ENCODE data around the gene IKZF4. TPM values are rescaled to one million over a fixed set of nuclear protein-coding genes. Genes with fewer than 3 reads are reported as not detected.
"Not testable (repeated sequence)": the region's sequence is repeated elsewhere in the genome, so short reads cannot be mapped to it uniquely, and the experiment has no call there.

IKZF4 gene
- polyA plus RNA-seq, 1 donor (not counting 4 experiments of a cell fraction or from before 2014, with no cell fraction given), result 1.1 TPM

- H3K9me3 ChIP-seq (ENCODE audit: control insufficient read depth, low read depth, low read length), result no peaks in the 10 kb centered on the region
- H3K4me1 ChIP-seq (ENCODE audit: control insufficient read depth, extremely low read depth, insufficient read depth, low read length), result peaks cover 18% of the 10 kb centered on the region
- H3K79me2 ChIP-seq (ENCODE audit: control insufficient read depth, insufficient read depth, low read length), result peaks cover 22% of the 10 kb centered on the region
- DNase-seq (ENCODE audit: low read depth, low spot score), result no peak
- no peaks in the 10 kb centered on the region for H3K27me3 ChIP-seq (ENCODE audit: control insufficient read depth, extremely low read depth, insufficient read depth, low read length)
- peak overlapping the region; percentile 87 for H3K4me2 ChIP-seq (ENCODE audit: control insufficient read depth, extremely low read depth, insufficient read depth, low read depth, low read length)
- no peaks in the 10 kb centered on the region for H3K9me1 ChIP-seq (ENCODE audit: control insufficient read depth, extremely low read depth, insufficient read depth, low read length)
- dilution Hi-C loops (cut with MboI; ENCODE audit: extremely low pct_ligation_motif_present, low sequenced_read_pairs), result no loop called here
- peaks cover 8 to 22% of the 10 kb centered on the region in 2 experiments for H3K36me3 ChIP-seq (ENCODE audit: control insufficient read depth in 2 of 2, extremely low read depth in 1 of 2, insufficient read depth in 2 of 2, low read length in 2 of 2)
- peak overlapping the region; percentile 45 for H3K27ac ChIP-seq (ENCODE audit: control insufficient read depth, insufficient read depth, low read length)
- peak overlapping the region; percentile 85 for H2AFZ ChIP-seq (ENCODE audit: control insufficient read depth, low read length)
- no peak for FAIRE-seq
- H3K4me3 ChIP-seq (ENCODE audit: control insufficient read depth in 2 of 3, extremely low read depth in 1 of 3, insufficient read depth in 2 of 3, low read depth in 1 of 3, low read length in 3 of 3), result peak overlapping the region; percentile 33 to 70 (median 67)
- H3K9ac ChIP-seq (ENCODE audit: control insufficient read depth, extremely low read depth, insufficient read depth, low read length), result peak overlapping the region; percentile 65
- TF ChIP-seq EZH2 (IDR thresholded peaks at IDR 0.05; ENCODE audit: low read length), result no peak
- TF ChIP-seq, protein P1, sequence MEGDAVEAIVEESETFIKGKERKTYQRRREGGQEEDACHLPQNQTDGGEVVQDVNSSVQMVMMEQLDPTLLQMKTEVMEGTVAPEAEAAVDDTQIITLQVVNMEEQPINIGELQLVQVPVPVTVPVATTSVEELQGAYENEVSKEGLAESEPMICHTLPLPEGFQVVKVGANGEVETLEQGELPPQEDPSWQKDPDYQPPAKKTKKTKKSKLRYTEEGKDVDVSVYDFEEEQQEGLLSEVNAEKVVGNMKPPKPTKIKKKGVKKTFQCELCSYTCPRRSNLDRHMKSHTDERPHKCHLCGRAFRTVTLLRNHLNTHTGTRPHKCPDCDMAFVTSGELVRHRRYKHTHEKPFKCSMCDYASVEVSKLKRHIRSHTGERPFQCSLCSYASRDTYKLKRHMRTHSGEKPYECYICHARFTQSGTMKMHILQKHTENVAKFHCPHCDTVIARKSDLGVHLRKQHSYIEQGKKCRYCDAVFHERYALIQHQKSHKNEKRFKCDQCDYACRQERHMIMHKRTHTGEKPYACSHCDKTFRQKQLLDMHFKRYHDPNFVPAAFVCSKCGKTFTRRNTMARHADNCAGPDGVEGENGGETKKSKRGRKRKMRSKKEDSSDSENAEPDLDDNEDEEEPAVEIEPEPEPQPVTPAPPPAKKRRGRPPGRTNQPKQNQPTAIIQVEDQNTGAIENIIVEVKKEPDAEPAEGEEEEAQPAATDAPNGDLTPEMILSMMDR (optimal IDR thresholded peaks at IDR 0.05 in 1 of 3, IDR thresholded peaks at IDR 0.05 in 1 of 3, conservative IDR thresholded peaks at IDR 0.05 in 1 of 3; ENCODE audit: extremely low read depth in 1 of 3, insufficient read depth in 2 of 3, low read length in 3 of 3), result no peak
- H4K20me1 ChIP-seq (ENCODE audit: control insufficient read depth, extremely low read depth, insufficient read depth, low read length), result peaks cover 2% of the 10 kb centered on the region
Measured at GRCh38 chr12:56040963-56041551, 20.2 kb downstream of the IKZF4 start.

DNA sequence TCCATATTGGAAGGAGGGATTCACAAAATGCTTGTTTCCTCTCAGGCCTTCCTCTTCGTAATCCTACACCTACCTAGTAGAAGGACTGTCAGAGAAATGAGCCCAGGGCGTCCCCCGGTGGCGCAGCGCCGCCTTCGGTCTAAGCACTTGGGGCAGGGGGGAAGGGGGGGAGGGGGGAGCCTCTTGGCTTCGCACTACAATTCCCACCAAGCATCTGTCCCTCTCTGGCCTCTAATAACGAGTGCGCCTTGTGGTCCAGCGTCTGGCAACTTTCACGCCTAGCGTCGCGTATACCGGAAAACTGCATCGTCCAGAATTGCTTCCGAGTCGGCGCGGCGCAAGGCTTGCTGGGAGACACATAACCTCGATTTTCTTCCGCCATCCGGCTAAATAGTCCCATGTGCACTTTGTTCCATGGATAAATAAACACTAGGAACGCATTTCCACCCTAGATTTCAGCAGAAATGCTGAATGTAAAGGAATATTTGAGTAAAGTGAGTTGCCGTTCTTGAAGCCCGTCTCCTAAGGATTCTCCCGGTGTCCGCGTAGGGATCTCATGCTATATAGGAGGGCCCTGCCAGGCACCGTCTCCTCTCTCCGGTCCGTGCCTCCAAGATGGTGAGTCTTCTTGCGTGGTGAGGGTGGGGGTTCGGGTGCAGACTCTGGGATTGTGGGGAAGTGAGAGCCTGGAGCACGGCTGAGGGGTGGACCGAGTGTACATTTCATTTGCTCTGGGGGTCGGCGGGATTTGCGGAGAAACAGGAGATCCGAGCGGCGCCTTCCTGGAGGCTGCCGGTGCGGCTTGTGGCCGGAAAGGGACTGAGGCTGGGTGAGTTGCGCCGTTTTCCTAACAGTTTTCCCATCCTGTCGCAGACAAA is 20.9 kb downstream of the IKZF4 start, which contains the start of gene RPS26:
Gene RPS26 (plus strand): TSS at position 367 of the 878 bp plus-strand sequence. CDS start 249 bp downstream, at position 616.
- Histone ChIP-seq H3K4me2 (ENCODE audit: control insufficient read depth, extremely low read depth, insufficient read depth, low read depth, low read length) (peak within 1 kb of the TSS; percentile 91), H3K9ac (ENCODE audit: control insufficient read depth, extremely low read depth, insufficient read depth, low read length) (peak within 1 kb of the TSS; percentile 97), H3K9me1 (ENCODE audit: control insufficient read depth, extremely low read depth, insufficient read depth, low read length) (no peaks in the 10 kb centered on the region), H3K4me1 (ENCODE audit: control insufficient read depth, extremely low read depth, insufficient read depth, low read length) (peaks cover 22% of the 10 kb centered on the region), H3K4me3 (ENCODE audit: control insufficient read depth in 2 of 3, extremely low read depth in 1 of 3, insufficient read depth in 2 of 3, low read depth in 1 of 3, low read length in 3 of 3) (peak within 1 kb of the TSS; percentile 79 to 98 (median 82)), H3K36me3 (ENCODE audit: control insufficient read depth in 2 of 2, extremely low read depth in 1 of 2, insufficient read depth in 2 of 2, low read length in 2 of 2) (peaks cover 10 to 25% of the 10 kb centered on the region in 2 experiments), H3K27ac (ENCODE audit: control insufficient read depth, insufficient read depth, low read length) (peak within 1 kb of the TSS; percentile 98), H3K27me3 (ENCODE audit: control insufficient read depth, extremely low read depth, insufficient read depth, low read length) (no peaks in the 10 kb centered on the region), H3K79me2 (ENCODE audit: control insufficient read depth, insufficient read depth, low read length) (peaks cover 22% of the 10 kb centered on the region), H2AFZ (ENCODE audit: control insufficient read depth, low read length) (peak within 1 kb of the TSS; percentile 99), H3K9me3 (ENCODE audit: control insufficient read depth, low read depth, low read length) (no peaks in the 10 kb centered on the region), H4K20me1 (ENCODE audit: control insufficient read depth, extremely low read depth, insufficient read depth, low read length) (peaks cover 6% of the 10 kb centered on the region)
- TF ChIP-seq, protein P1 (optimal IDR thresholded peaks at IDR 0.05 in 1 of 3, IDR thresholded peaks at IDR 0.05 in 1 of 3, conservative IDR thresholded peaks at IDR 0.05 in 1 of 3; ENCODE audit: extremely low read depth in 1 of 3, insufficient read depth in 2 of 3, low read length in 3 of 3), result peak; percentile 11 to 69 (median 22)
- no peak for TF ChIP-seq EZH2 (IDR thresholded peaks at IDR 0.05; ENCODE audit: low read length)
- DNase-seq (ENCODE audit: low read depth, low spot score), result peak; percentile 88
- FAIRE-seq, result peak; percentile 80
- dilution Hi-C loops (cut with MboI; ENCODE audit: extremely low pct_ligation_motif_present, low sequenced_read_pairs), result no loop called here

GRCh38 chr12:56042430-56042813 is 21.6 kb downstream of the IKZF4 start:
- H3K9me3 ChIP-seq (ENCODE audit: control insufficient read depth, low read depth, low read length); H4K20me1 ChIP-seq (ENCODE audit: control insufficient read depth, extremely low read depth, insufficient read depth, low read length); FAIRE-seq; H3K27me3 ChIP-seq (ENCODE audit: control insufficient read depth, extremely low read depth, insufficient read depth, low read length); H3K9me1 ChIP-seq (ENCODE audit: control insufficient read depth, extremely low read depth, insufficient read depth, low read length); H2AFZ ChIP-seq (ENCODE audit: control insufficient read depth, low read length); DNase-seq (ENCODE audit: low read depth, low spot score); dilution Hi-C loops (cut with MboI; ENCODE audit: extremely low pct_ligation_motif_present, low sequenced_read_pairs): not testable (repeated sequence)
- peaks cover 10 to 25% of the 10 kb centered on the region in 2 experiments for H3K36me3 ChIP-seq (ENCODE audit: control insufficient read depth in 2 of 2, extremely low read depth in 1 of 2, insufficient read depth in 2 of 2, low read length in 2 of 2)
- H3K9ac ChIP-seq (ENCODE audit: control insufficient read depth, extremely low read depth, insufficient read depth, low read length), result peak overlapping the region; percentile 97
- H3K4me3 ChIP-seq (ENCODE audit: control insufficient read depth in 2 of 3, extremely low read depth in 1 of 3, insufficient read depth in 2 of 3, low read depth in 1 of 3, low read length in 3 of 3), result peak overlapping the region; percentile 79 to 98 (median 82)
- H3K4me1 ChIP-seq (ENCODE audit: control insufficient read depth, extremely low read depth, insufficient read depth, low read length), result peaks cover 25% of the 10 kb centered on the region
- peak overlapping the region; percentile 98 for H3K27ac ChIP-seq (ENCODE audit: control insufficient read depth, insufficient read depth, low read length)
- H3K4me2 ChIP-seq (ENCODE audit: control insufficient read depth, extremely low read depth, insufficient read depth, low read depth, low read length), result peak overlapping the region; percentile 91
- H3K79me2 ChIP-seq (ENCODE audit: control insufficient read depth, insufficient read depth, low read length), result peaks cover 22% of the 10 kb centered on the region
